ENCODE results near the gene CYP27B1.

- TF ChIP-seq CTCF (IDR thresholded peaks at IDR 0.05 in 2 of 3, conservative IDR thresholded peaks at IDR 0.05 in 1 of 3; ENCODE audit: insufficient read depth in 2 of 3, low read depth in 1 of 3, low read length in 3 of 3), result no peak
- TF ChIP-seq ZNF24 (IDR thresholded peaks at IDR 0.05), result no peak
- TF ChIP-seq ZNF584 (CRISPR knock-in tag; IDR thresholded peaks at IDR 0.05; ENCODE audit: low read depth), result no peak
- TF ChIP-seq ZNF133 (CRISPR knock-in tag; IDR thresholded peaks at IDR 0.05), result no peak
- TF ChIP-seq E2F3 (CRISPR knock-in tag; IDR thresholded peaks at IDR 0.05), result no peak
- no peak for TF ChIP-seq FOXA1 (IDR thresholded peaks at IDR 0.05; ENCODE audit: borderline replicate concordance)
Observed at GRCh38 chr12:57739914-57740538, 26.9 kb downstream of the CYP27B1 start.
